ENCODE results near the gene PRTG. TPM values are rescaled to one million over a fixed set of nuclear protein-coding genes. Genes with fewer than 3 reads are reported as not detected.
A peak's percentile ranks its signal among the peaks of the same experiment; 100 is the strongest.

The PRTG gene
- total and polyA plus RNA-seq, 10 of the 15 experiments (the other 5 are each of a cell fraction or from before 2014, with no cell fraction given), result under 0.01 to 0.25 TPM; not detected in 8

- TF ChIP-seq HDGF (IDR thresholded peaks at IDR 0.05), result no peak
- TF ChIP-seq KDM1A (IDR thresholded peaks at IDR 0.05; ENCODE audit: borderline replicate concordance), result no peak
- no peak for TF ChIP-seq MXI1 (IDR thresholded peaks at IDR 0.05; ENCODE audit: low read depth, low read length)
- TF ChIP-seq SREBF1 (IDR thresholded peaks at IDR 0.05; ENCODE audit: low read length), result no peak
- no peak for TF ChIP-seq CHD2 (IDR thresholded peaks at IDR 0.05; ENCODE audit: borderline replicate concordance, low read depth, low read length)
- TF ChIP-seq NKRF (conservative IDR thresholded peaks at IDR 0.05), result no peak
- no peak for TF ChIP-seq ESRRA (IDR thresholded peaks at IDR 0.05; ENCODE audit: low read length)
- TF ChIP-seq E2F4 (IDR thresholded peaks at IDR 0.05; ENCODE audit: low read depth, low read length), result no peak
- no peak for TF ChIP-seq PAX8 (IDR thresholded peaks at IDR 0.05)
- no peak for TF ChIP-seq MYB (IDR thresholded peaks at IDR 0.05; ENCODE audit: borderline replicate concordance, low read depth, low read length)
- no peak for TF ChIP-seq MTA3 (IDR thresholded peaks at IDR 0.05; ENCODE audit: borderline replicate concordance, low read length)
- TF ChIP-seq SP1 (IDR thresholded peaks at IDR 0.05; ENCODE audit: low read depth, low read length), result no peak
- no peak for TF ChIP-seq RELA (IDR thresholded peaks at IDR 0.05; ENCODE audit: borderline replicate concordance, partially characterized antibody)
- TF ChIP-seq, protein P1, sequence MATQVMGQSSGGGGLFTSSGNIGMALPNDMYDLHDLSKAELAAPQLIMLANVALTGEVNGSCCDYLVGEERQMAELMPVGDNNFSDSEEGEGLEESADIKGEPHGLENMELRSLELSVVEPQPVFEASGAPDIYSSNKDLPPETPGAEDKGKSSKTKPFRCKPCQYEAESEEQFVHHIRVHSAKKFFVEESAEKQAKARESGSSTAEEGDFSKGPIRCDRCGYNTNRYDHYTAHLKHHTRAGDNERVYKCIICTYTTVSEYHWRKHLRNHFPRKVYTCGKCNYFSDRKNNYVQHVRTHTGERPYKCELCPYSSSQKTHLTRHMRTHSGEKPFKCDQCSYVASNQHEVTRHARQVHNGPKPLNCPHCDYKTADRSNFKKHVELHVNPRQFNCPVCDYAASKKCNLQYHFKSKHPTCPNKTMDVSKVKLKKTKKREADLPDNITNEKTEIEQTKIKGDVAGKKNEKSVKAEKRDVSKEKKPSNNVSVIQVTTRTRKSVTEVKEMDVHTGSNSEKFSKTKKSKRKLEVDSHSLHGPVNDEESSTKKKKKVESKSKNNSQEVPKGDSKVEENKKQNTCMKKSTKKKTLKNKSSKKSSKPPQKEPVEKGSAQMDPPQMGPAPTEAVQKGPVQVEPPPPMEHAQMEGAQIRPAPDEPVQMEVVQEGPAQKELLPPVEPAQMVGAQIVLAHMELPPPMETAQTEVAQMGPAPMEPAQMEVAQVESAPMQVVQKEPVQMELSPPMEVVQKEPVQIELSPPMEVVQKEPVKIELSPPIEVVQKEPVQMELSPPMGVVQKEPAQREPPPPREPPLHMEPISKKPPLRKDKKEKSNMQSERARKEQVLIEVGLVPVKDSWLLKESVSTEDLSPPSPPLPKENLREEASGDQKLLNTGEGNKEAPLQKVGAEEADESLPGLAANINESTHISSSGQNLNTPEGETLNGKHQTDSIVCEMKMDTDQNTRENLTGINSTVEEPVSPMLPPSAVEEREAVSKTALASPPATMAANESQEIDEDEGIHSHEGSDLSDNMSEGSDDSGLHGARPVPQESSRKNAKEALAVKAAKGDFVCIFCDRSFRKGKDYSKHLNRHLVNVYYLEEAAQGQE (IDR thresholded peaks at IDR 0.05; ENCODE audit: low read depth, low read length), result no peak
- no peak for TF ChIP-seq IKZF1 (conservative IDR thresholded peaks at IDR 0.05)
- no peak for TF ChIP-seq CEBPB (IDR thresholded peaks at IDR 0.05; ENCODE audit: borderline replicate concordance in 1 of 2, low read depth in 2 of 2, low read length in 2 of 2)
- TF ChIP-seq STAT3 (IDR thresholded peaks at IDR 0.05; ENCODE audit: low read depth, low read length), result no peak
- TF ChIP-seq MAX (IDR thresholded peaks at IDR 0.05; ENCODE audit: low read depth, low read length), result no peak
- no peak for TF ChIP-seq ATF7 (IDR thresholded peaks at IDR 0.05; ENCODE audit: low read depth)
- no peak for TF ChIP-seq CREB1 (IDR thresholded peaks at IDR 0.05; ENCODE audit: low read depth)
- TF ChIP-seq SMAD5 (IDR thresholded peaks at IDR 0.05; ENCODE audit: low read depth), result no peak
- TF ChIP-seq HDAC6 (IDR thresholded peaks at IDR 0.05; ENCODE audit: unreplicated experiment), result no peak
- no peak for TF ChIP-seq FOS (IDR thresholded peaks at IDR 0.05; ENCODE audit: borderline replicate concordance, extremely low read depth, insufficient read length)
- TF ChIP-seq HDAC2 (IDR thresholded peaks at IDR 0.05), result no peak
- peak; percentile 92 for TF ChIP-seq JUNB (IDR thresholded peaks at IDR 0.05)
- TF ChIP-seq WRNIP1 (IDR thresholded peaks at IDR 0.05; ENCODE audit: borderline replicate concordance, low read depth, low read length), result no peak
Measured at GRCh38 chr15:55694652-55695150, 48.3 kb downstream of the PRTG start (continued).
